GM21528 (cell line): ENCODE measurements around the gene MEI4.
"Not testable (repeated sequence)": the region's sequence is repeated elsewhere in the genome, so short reads cannot be mapped to it uniquely, and the experiment has no call there.

Experiments
- ATAC-seq: cut with Tn5 transposase; IDR thresholded peaks from one replicate; pipeline ENCODE4 v1.9.1; 2021; ENCODE audit warnings: mild to moderate bottlenecking, moderate library complexity; ENCODE audit not compliant: unreplicated experiment, low FRiP score

The MEI4 gene

GRCh38 chr6:77652739-77653138, at the start of gene MEI4:
TSS of gene MEI4 (plus strand) at chr6:77653039. CDS start at chr6:77690672, 37,633 bp downstream.
- no peak for ATAC-seq

- ATAC-seq, result no peak
These were observed 48.4 kb upstream of the MEI4 start for GRCh38 chr6:77604476-77604875.

GRCh38 chr6:77607004-77607403, 45.8 kb upstream of the MEI4 start:
- no peak for ATAC-seq

GRCh38 chr6:77609106-77609505, 43.7 kb upstream of the MEI4 start:
- no peak for ATAC-seq

- ATAC-seq, result no peak
These were observed 33.7 kb upstream of the MEI4 start for GRCh38 chr6:77619114-77619513.

GRCh38 chr6:77620278-77620882, 32.5 kb upstream of the MEI4 start:
- no peak for ATAC-seq

- ATAC-seq, result no peak
These were observed 28.3 kb upstream of the MEI4 start for GRCh38 chr6:77624515-77624914.

GRCh38 chr6:77626426-77626825, 26.4 kb upstream of the MEI4 start:
- no peak for ATAC-seq

GRCh38 chr6:77630014-77630413, 22.8 kb upstream of the MEI4 start:
- ATAC-seq, result no peak

GRCh38 chr6:77633471-77633870, 19.4 kb upstream of the MEI4 start:
- ATAC-seq, result no peak

GRCh38 chr6:77633993-77634715, 18.7 kb upstream of the MEI4 start:
- no peak for ATAC-seq

GRCh38 chr6:77638129-77638830, 14.6 kb upstream of the MEI4 start:
- no peak for ATAC-seq

- no peak for ATAC-seq
These were observed 8.6 kb upstream of the MEI4 start for GRCh38 chr6:77644102-77644705.

GRCh38 chr6:77650098-77650663, 2.7 kb upstream of the MEI4 start:
- no peak for ATAC-seq

GRCh38 chr6:77653816-77654215, 977 bp downstream of the MEI4 start:
- no peak for ATAC-seq

- ATAC-seq, result not testable (repeated sequence)
These were observed 2.2 kb downstream of the MEI4 start for GRCh38 chr6:77655035-77655434.

- ATAC-seq, result no peak
These were observed 4.3 kb downstream of the MEI4 start for GRCh38 chr6:77656999-77657764.

GRCh38 chr6:77666340-77666739, 13.5 kb downstream of the MEI4 start:
- no peak for ATAC-seq

GRCh38 chr6:77666846-77667245, 14.0 kb downstream of the MEI4 start:
- ATAC-seq, result no peak

GRCh38 chr6:77669913-77670312, 17.1 kb downstream of the MEI4 start:
- ATAC-seq, result no peak
